Nucleus accumbens (tissue), 56 donors: ENCODE measurements around the gene ZEB2.

Source experiments
- DNase-seq, 56 donors: peaks; one replicate each; lab custom pipeline; 2025; lab: John Stamatoyannopoulos, UW

The ZEB2 gene

DNA sequence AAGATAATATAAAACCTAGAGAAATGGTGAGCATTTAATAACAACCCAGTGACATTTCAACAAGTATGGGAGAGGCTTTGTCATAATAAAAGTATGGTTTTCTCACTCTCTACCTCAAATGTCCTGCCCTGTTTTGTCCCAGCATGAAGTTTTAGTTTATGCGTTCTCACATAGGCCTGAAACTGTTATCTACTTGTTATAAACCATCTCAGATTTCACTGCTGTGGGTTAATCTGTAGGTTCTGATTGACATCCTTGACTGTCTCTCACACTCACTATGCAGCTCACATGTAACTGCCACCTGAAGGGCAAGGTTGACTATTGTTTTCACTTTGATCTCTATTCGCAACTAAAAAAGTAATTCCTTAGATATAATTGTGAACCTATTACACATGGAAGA, 44.9 kb downstream of the ZEB2 start:
- DNase-seq = no peak

DNA sequence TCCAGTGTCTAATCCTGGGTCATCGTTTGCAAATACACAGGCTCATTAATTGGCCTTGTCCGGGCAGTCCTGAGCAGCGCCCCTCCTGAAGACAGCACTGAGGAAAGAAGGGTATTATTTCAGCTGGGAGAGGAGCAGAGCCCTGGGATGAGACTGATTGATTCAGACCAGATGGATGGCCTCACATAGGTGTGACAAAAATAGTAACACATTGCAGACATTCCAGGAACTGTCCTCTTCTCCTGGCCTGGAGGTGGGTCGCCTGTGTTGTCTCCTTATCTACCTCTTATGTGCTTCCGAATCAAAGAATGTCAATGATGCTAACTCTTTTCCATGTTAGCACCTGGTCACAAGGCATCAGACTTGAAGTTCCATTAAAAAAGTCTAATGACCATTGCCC, 45.9 kb downstream of the ZEB2 start:
- DNase-seq = no peak

DNA sequence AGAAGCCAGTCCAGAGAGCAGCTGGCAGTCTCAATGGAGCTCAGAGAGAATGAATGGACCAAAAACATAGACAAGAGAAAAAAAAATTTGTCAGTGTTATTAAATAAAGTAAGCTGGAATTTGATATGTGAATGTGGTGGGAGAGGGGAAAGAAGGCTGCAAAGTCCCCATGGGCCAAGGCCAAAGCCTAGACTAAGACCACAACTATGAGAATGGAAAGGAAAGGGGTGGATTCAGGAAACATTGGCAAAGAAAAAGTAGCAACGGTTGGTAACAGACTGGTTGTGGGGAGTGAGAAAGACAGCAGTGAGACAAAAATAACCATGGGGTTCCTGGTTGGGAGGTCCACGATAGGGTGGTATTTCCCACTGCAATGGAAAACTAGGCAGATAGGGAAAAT, 47.0 kb downstream of the ZEB2 start:
- DNase-seq = no peak

DNA sequence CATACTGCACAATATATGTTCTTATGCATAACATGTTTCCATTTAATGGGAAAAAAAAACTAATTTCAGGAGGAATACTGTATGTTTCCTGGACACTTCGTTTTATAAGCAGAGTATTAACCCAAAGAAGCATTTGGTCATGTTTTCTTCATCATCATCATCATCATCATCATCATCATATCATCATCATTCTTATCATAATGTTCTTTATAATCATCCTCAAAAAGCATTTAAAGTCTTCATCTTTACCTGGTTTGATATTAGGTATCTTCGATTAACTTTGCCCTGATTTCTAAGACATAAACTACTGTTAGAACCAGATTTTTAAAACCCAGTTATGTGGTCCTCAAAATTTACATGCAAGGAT, 47.9 kb downstream of the ZEB2 start:
- DNase-seq = no peak

DNA sequence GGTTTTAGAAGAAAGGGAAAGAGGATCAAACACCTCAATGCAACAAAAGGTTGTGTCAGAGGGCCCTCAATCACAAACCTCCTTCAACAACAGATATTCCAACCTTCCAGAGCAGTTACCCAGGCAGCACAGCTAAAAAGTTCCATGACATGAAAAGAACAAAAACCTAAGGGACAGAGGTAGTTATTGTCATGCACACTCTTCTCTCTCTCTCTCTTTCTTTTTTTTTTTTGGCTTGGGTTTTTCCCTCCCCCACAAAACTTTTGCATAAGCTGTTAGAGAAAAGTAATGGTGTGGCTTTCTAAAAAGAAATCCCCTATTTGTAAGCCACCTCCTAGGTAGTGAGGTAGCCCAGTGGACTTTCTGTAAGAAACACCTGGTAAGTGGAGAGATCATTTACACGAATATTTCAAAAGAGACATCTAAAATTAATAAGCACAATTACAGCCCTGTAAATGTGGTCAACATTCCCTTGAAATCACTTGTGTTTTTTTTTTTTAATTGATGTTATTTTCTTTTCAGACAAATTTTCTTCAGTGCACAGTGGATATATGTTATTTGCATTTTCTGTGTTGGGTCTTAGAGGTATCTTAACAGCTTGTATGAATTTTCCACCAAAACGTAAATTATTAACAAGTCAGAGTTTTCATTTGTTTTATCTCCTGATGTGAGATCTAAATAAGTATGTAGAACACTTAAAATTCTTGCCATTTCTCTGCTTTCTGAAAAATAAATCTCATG, 48.4 kb downstream of the ZEB2 start:
- no peak for DNase-seq

DNA sequence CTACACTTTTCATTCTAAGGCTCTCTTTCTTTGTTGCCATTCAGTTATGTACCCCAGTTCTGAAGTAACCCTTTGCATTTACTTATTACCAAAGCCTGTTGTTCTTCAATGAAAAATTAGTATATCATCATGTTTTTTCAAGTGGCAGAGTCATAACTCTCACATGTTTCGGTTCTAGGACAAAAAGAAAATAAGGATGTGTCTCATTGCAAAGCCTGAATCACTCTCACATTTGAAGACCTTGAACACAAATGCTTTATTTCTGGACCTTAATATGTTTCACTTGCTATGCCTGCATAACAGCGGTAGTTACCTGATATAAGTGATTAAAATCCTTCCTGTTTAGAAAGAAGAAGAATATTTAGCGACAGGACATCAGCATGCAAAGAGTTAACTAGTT, 49.1 kb downstream of the ZEB2 start:
- no peak for DNase-seq

DNA sequence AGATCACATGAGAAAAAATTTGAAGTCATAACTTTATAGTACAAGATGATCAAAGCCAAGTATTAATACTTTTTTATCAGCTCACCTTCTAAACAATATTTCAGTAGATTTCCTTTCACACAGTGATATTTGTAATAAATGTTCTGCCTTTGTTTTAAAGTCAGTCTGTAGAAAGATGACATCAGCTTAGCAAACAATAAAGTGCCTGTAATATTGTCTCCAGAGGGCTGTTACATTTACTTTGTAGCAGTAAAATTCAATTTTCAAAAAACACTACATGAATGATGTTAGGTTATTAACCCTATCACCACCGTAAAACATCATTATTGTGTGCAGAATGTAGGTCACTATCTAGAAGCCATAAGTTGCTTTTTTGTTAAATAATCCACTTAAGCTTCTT, 49.6 kb downstream of the ZEB2 start:
- DNase-seq = no peak

DNA sequence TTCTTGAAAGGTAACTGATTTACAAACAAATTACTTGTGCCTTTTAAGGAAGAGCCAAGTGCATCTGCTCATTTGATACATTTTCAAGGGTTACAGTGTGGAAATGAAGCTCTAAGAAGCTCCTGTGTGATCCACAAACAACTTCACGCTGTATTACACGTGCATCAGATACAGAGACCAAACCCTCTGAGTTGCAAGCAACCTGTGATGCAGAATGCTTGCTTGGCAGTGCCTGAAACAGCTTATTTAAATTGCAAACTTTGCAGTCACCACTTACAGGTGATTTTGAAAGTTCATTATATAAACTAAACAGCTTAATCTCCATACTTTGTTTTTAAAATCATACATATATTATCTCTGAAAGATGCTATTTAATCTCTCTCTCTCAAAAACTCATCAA, 50.1 kb downstream of the ZEB2 start:
- no peak for DNase-seq

DNA sequence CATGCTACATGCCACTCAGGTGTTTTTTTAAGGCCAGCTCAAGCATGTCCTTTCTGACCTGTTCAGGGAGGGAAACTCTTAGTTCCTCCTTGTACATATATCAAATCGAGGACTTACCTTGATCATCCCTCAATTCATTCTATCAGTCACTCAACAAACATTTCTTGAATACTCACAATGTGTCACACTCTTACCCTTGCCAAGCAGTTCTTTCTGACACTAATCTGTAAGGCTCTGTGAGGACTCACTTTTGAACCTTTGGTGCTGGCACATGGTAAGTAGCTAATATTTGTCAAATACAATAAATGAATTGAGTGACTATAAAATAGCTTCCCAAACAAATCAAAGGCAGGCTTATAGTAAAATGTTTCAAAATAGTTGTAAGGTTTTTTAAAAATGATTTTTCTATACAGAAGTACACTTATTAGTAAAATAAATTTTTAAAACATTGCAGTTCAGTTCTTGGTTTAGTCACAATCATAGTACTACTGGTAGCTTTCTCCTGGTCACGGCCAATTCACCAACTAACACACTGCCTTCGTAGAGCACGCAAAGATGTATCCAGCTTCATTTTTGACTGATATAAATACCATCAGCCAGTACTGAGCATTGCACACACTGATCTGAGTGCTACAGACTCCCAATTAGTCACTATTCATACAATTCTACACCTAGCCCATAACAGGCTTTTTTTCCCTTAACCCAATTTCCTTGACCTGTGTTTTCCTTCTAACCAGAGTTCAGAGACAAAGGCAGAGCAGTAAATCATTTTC, 50.9 kb downstream of the ZEB2 start:
- DNase-seq = no peak

DNA sequence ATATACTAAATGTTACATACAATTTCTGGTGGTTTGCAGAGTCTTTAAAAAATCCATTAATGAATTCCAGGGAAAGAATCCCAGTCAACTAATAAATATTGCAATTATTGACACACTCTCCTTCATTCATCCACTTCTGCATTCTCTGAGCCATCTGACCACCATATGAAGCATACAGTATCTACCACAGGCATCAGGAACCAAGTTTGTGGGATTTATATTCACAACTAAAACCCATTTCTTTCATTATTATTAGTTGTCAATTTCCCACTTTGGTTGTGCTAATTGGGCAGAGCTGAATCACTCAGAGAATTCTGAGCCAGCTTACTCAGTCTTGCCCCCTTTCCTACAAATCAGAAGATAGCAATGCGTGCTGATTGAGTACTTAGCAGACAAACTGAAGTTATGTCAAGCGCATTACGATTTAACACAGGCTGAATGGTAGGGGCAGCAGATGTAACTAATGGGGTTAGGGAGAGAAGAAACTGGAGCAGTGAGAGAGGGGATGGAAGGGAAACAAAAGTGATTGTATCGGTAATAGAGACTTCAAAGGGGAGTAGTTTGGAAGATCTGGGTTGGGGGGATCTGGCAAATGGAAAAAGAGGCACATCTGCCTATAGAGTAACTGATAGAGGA, 52.3 kb downstream of the ZEB2 start:
- no peak for DNase-seq

DNA sequence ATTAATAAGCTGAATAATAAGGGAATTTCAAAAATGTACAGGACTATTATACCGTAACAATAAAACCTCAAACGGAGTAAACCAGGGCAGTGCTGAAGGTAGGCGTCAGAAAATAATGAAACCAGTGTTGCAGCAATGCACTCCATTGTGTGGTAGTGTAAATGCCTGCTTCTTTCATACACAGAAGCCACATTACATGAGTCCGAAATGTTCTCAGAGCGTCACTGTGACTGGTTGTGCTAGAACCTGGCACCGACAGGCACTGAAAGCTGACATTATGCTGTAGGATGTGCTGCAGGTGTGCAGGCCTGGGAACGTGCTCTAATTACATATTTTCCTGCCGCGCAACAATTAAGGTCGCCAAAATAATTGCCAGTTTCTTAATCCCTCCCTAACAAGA, 53.3 kb downstream of the ZEB2 start:
- DNase-seq = peak in 42 of 56 donors; percentile 24 to 85 (median 65)

DNA sequence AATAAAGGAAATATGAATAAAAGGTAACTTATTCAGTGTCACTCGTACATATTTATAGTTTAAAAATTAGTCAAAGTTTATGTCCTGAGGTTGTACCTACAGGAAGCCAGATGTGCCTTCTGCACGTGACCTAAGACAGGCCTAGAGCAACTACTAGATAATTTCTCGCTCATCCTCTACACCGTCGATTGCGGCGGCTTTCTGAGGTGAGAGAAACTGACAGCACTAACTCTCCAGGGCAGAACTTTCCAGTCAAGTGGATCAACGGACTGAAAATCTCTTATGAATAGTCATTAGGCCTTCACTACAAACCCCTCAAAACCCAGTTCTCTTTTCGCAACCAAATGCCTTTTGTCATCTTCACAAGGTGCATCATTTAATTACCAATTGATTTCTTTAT, 54.2 kb downstream of the ZEB2 start:
- DNase-seq = no peak

DNA sequence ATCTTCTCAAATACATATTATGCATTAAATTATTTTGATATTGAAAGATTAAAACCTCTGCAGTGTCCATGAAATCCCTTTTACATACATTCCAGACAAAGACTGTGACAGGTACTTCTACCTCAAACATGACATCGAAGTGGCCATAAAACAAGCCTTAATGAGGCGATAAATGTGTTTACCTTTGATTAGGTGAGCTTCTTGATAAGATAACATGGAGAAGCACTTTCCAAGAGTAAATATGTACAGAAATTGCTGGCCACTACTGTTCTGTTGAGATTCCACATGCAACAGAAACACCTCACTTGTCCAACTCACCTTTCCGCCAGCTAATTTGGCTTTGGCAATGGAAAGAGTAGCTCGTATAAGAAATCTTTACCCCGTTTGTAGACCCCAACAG, 55.2 kb downstream of the ZEB2 start:
- DNase-seq = no peak

DNA sequence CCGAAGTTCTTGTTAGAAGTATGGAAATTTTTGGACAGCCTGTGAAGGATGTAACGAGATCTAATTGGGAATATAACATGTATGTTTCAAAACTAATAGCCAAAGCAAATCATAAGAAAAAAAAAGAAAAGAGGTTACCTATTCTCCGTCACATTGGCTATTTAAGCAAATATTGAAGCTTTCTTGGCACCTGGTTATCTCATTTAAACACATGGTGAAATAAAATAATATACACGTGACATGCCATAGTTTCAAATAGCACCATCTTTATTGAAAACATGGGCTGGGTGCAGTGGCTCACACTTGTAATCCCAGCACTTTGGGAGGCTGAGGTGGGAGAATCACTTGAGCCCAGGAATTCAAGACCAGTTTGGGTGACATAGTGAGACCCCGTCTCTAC, 56.7 kb downstream of the ZEB2 start:
- DNase-seq = no peak

DNA sequence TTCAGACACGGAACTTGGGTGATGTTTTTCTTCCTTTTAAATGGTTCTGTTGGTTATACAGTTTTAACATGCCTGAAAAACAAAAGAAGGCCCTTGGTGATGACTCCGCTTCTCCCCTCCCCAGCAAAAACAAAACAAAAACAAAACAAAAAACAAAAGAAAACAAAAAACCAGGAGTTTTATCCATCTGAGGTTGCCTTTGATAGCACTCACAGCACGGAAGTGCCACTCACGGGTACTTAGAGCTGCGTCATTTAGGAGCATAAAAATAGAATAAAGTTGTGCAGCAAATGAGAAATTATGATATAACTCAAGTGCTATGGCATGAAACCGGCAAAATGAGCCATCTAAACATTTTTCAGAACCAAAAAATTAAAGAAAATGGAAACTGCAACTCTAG, 57.7 kb downstream of the ZEB2 start:
- no peak for DNase-seq

DNA sequence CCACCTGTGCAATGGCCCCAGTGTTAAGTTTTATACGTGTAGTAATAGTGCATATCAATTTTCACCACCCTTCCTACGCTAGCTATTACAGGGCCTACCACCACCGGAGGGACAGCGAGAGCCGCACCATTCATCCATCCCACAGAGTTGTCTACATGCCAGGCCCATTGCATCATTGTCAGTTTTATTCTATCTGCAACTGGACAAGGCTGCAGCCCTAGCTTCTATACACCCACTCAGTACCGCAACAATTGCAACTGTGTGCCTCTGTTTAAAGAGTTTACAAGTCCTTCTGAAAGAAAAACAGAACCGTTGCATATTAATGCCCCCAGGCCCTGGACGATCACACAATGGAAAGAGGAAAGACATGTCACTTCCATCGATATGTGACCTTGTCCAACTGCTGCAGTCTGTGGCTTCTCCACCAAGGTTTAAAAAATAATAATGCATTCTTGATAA, 58.6 kb downstream of the ZEB2 start:
- DNase-seq = peak in 44 of 56 donors; percentile 22 to 86 (median 69)

DNA sequence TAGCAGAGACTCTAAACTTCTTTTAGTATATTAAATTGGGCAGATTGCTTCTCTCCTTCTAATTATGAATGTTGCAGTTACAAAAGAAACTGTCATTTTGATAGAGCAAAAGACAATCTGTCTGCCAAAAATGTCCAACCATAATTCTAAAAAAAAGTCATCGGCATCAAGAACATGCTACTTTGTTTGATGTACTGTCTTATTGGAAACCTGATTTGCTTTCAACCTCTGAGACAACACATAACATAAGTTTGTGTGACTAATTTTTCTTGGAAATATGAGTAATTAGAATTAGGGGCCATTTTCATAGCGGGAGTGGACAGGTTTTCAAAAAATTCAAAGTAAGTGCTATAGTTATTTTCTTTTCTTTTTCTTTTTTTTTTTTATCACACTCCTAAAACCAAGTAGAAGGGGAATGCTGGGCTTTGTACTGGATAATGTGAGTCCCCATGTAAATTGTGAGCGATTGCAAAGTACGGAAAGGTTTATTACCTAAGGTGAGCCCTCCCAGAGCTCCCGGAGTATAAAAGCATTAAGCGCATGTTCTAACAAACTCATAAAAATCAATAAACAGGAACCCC, 59.1 kb downstream of the ZEB2 start:
- no peak for DNase-seq

DNA sequence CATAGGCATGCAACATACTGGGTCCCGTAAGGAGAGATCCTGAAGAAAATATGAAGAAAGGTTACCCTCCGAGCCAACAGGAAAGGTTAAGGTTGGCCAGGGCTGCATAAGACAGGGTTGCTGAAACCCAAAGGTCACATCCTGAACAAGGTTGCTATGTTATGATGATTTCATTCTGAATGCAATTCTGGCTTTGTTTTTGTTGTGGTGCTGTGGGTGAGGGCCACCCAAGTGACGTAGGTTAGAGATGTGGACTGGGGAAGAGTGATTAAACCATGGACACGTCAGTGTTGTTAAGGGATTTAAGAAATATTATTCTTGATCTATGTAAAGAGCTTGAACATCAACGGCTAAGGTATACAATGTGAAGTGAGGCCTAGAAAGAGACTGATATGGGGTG, 60.0 kb downstream of the ZEB2 start:
- DNase-seq = no peak

DNA sequence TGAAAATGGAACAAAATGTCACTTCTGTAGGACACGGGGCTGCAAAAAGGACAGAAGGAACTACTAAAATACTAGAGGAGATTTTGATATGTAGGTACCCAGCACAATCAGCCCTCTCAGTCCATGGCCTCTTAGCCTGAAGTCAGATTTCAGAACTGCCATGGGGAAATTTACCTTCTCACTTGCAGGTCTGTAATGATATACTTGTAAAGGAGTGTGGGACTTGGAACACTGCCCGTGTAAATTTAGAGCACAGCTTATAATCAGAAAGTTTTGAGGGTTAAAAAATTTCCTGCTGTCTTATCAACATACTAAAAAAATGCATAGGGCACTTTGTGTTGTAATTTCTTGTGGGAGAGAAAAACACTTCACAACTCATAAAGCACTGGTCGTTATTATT, 60.6 kb downstream of the ZEB2 start:
- no peak for DNase-seq

DNA sequence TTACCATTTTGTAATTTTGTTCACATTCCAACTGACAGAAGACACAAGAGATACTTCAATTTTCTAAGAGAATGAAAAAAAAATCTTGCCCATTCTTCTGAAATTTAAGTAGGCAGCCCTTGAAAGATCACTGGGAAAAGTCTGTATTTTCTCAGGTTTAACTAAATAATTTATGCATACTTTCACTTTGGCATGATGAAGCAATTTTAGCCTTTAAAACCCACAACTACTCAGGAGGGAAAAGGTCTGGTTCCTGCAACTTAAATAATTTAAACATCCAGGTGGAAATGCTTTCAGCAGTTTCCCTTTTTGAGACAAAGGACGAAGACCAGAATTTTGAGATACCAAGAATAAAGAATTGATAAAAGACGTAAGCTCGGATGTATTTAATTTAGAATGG, 61.4 kb downstream of the ZEB2 start:
- DNase-seq = no peak

DNA sequence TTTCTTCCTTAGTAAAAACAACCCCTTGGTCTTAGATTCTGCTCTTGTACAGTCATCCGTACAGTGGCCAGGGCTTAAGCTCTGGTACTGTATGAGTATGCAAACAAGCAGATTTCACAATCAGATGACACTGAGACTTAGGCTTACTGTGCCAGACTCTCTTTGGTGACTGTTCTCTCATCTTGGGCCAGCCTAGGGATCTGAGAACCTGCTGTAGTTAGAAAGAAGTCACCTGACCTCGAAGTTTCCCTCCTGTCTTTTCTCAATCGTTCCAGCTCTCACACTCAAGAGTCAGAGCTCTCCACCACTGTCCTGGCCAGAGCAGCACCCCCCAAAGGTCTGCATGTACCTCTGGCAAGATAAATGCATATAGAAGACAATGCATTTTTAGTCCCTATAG, 63.2 kb downstream of the ZEB2 start:
- DNase-seq = peak in 2 of 56 donors; percentile 32 to 40
